Stimulated activated CD8-positive, alpha-beta memory T cell treated with anti-CD3 and anti-CD28 coated beads, Interleukin-7, amount 100 ng/mL, for 4 hours (primary cell): ENCODE results near the gene CYB5R2.

ENCODE experiments used
- DNase-seq, 2 donors: peaks; one replicate each; pipeline ENCODE4 v3.0.0-alpha.2; 2020; ENCODE audit warnings: low read depth in 2 of 2

Gene CYB5R2

DNA sequence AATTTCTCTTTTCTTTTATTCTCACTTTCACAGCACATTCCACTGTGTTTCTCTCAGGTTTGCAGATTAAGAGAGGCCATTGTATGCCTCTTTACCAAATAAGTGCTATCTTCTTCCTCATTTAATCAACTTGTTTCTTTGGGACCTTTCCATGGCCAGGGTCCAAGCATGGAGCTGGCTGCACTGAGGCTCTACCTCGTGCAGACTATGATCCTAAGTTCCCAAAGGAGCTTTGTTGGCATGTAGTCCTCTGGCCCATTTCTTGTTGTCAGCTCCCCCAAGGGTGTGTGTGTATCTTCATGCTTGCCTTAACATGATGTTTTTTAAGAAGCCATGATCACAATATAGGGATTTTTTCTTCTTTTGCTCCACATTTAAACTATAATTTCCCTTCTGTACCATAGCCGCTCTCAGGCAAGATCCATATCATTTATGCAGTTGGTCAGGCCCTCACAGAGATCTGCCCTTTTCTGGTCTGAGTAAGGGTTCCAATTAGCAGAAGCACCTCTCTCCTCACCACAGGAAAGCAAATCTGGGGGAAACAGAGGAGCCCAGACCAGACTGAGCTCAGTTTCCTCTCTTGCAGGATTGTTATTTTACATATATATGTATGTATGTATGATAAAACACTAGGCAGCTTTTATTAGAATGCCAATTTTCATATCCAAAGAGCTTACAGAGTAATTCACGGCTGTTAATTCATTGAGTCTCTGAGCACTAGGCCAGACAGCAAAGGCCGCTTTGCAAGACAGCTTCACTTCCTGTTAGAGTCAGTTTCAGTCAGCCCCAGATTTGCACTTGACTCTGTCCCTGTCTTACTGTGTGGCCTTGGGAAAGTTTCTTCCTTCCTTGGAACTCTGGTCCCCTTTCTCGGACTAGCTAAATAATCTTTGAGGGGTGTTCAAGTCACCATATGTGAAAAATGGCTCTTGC, 34.3 kb downstream of the CYB5R2 start:
- no peak for DNase-seq

DNA sequence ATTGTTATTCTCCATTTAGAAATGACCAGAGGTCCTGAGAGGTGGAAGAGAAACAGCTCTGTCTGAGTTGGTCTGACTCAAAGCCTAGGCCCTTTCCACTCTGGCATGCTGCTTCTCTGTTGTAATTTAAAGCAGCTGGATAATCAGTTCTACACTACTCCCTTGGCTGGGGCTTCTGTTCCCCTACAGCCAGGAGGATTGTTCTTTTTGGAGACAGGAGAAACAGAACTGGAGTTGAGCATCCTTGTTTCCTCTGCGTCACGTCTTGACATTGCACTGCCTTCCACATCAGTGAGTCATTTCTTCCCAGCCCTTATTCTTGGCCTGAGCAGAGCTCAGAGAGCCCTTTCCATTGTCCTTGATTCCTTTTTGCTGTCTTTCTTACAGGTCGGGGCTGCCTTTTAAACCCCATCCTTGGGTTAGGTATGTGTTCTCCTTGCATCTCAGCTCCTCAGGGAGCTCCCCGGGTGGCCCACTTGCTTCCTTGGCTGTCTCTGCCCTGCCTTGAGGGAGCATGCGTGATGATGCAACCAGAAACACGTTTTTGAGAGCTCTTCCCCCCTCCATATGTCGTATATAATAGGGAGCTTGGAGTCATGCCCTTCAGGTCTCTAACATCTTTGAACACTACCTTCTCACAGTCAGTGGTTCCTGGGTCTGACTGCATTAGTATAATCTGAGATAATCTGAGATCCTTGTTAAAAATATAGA, 35.7 kb downstream of the CYB5R2 start:
- DNase-seq = no peak

DNA sequence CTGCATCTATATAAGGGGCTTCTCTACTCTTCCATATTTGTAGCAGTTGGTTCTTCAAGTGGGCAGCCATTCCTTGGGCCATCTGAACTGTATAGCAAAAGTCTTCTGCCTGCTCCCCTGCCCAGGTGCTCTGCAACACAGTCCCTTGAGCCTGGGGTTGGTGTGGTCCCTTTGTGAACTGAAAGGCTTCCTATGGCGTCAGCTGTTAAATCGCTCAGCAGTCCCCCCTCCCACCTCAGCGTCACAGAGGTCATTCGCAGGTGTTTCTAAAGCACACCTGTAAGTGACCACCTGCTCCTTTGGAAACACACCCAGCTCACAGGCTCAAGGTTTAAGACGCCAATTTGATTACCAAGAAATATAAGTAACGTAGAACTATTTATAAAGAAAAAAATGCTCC, 37.0 kb downstream of the CYB5R2 start:
- DNase-seq = no peak

DNA sequence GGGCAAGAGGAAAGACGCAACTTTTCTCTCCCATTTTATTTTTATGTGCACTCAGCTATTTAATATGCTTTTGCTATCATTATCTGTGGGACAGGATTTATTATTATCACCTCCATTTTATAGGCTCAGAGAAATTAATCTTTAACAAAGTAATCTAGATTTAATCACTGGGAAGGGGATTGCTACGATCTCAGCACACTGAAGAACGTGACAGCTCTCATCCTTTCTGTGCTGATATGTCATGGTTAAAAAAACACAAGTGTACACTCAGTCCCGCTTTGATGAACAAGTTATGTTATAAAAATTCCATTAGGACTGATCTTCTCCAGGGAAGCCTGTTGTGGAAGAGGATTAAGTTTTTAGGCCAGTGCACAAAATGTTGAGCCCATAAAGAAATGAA, 37.6 kb downstream of the CYB5R2 start:
- DNase-seq = no peak

DNA sequence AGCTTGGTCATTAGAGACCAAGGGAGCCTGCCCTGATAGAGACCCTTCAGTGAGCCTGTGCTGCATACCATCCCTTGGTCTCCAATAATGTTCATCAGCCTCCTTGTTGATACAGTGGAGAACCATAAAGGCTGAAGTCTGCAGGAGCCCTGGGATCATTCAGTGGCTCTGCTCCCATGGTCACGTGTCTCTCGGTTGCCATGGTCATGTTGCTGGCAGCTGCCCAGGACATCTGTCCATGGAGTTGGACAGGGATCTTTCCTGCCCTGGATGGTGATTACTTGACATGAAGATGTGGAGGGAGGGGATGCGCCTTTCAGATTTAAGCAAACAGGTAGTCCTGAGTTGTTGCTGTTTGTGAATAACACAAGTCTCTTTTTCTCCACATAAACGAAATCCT, 38.2 kb downstream of the CYB5R2 start:
- no peak for DNase-seq

DNA sequence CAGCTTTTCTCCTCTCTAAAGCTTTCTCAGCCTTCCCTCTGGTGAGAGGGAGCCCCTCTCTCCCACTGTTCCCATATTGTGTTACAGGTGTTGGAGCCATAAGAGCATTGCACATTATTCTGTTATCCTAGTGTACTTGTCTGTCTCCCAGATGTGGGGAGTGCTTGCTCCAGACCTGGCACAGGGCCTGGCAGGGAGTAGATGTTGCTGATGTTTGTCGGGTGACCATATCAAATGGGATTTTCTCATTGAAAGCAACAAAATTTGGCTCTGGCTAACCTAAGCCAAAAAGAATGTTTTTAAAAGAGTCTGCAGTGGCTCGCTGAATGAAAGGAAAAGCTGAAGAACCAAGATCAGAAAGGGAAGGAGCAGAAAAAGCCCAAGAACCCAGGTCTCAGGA, 41.1 kb downstream of the CYB5R2 start:
- DNase-seq = no peak

DNA sequence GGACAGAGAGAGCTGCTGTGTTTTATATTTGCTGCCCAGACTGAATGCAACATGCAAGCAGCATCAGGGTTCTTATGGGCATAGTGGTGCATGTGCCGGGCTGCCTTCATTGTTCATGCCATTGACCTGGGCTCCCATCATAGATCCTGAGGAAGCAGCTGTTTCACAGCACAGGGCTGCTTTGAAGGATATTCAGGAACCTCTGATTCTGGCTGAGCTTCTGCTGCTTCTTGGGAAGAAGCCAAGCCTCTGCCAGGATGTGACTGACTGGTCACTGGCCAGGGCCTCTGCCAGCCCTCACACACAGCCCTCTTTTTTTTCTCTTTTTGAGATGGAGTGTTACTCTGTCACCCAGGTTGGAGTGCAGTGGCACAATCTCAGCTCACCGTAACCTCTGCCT, 43.3 kb downstream of the CYB5R2 start:
- no peak for DNase-seq

DNA sequence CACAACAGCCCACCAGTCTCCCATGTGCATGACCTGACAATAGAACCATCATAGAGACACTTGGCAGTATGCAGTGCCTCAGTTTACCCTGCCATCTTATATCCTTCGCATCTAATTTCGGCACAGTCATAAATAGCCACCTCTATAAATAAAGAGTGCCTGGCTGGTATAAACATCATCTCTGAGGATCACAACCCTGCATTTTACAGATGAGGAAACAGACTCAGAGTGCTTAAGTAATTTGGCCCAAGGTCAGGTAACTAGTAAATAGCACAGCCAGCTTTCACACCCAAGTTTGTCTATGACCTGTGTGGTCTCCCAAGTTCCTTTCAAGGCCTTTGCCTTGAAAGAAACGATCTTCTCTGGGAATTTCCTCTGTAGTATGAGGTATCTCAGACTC, 44.6 kb downstream of the CYB5R2 start:
- DNase-seq = no peak

DNA sequence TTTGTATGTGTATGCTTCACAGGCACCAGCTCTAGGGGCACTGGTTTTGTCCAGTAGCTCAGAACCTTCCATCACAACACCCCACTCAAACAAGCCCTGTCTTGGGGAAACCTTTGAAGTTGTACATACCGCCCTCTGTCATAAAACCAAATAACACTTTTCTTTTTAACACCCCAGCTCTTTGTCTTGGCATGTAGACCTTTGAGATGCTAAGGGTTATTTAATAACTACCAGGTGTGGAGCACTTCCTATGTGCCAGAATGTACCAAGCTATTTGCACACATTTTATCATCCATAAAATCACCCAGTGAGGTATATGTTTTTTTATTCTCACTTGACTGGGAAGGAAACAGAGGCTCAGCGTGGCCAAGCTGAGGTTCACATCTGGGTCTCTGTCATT, 50.6 kb downstream of the CYB5R2 start:
- DNase-seq = no peak

DNA sequence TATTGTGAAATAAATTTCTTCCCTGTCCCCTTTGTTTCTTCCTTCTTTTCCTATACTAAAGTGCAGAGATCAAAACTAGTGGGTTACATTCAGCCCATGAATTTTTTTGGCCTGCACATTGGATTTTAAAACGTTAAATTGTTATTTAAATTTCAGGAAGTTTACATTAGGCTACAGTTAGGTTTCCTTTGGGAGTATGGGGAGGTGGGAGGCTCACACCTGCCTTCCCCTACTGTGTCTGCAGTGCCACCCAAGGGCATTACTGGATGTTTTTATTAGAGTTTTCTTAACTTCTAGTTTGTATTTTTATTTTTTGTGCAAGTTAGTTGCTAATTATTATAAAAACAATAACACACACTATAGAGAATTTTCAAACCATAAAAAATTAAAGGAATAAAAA, 51.7 kb downstream of the CYB5R2 start:
- no peak for DNase-seq

DNA sequence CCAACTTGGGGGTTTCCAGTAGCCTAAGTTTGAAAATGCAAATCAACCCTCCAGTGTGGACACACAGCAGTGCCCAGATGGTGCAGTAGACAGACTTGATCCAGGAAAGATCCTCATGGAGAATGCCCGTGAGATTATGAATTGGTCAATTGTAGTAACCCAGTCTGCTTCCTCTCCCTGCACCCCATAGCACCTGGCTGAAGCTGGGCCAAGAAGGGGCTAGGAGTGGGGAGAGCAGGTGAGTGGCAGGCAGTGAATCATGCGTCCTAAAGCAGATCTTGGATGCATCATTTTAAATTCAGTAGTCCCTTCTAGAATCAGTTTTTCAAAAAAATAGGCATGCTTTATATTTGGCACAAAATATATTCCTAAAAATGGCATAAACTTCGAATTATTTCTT, 52.2 kb downstream of the CYB5R2 start:
- no peak for DNase-seq

DNA sequence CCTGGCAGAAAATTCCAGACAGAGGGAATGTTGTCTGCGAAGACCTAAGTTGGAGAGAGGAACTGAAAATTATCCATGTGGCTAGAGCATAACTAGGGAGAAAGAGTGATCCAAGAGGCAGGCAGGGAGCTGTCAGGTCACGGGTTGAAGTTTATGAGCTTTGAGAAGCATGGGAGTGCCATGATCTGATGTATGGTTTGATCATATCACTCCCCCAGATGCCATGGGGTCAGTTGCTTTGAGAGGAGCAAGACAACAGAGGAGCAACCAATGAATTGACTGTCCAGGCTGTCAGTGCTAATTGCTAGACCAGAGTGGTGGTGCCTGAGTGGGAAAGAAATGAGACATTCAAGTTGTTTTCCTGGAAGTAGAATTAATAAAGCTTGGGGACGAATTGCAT, 54.0 kb downstream of the CYB5R2 start:
- no peak for DNase-seq

DNA sequence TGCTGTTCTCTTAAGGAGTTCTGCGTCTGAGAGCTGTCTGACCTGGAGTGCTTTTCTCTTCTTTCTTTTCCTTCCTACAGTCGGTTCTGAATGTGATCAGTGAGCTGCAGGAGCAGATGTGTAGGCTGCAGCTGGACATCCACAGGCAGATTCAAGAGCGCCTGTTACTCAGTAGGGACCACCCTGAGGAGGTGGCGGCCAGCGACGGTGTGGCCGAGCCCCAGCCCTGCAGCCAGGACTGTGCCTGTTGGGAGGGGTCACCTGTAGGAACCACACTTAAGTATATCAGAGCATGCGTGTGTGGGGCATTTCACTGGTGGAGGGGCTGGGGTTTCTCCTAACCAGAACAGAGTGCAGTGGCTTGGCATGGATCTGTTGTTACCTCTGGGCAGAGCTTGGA, 56.3 kb downstream of the CYB5R2 start:
- DNase-seq = no peak
